Fibroblast of the aortic adventitia (primary cell): Measurements from ENCODE around the gene CFAP61. TPM values are rescaled to one million over a fixed set of nuclear protein-coding genes. Genes with fewer than 3 reads are reported as not detected.
"Not testable (repeated sequence)": the region's sequence is repeated elsewhere in the genome, so short reads cannot be mapped to it uniquely, and the experiment has no call there.

ENCODE experiments used
- DNase-seq: peaks from one replicate; pipeline ENCODE4 v3.0.0-alpha.2; 2010; ENCODE audit warnings: low read depth
- H3K4me3 ChIP-seq: 2 replicates; pipeline ENCODE4 v1.5.1; 2011; ENCODE audit warnings: low read depth, mild to moderate bottlenecking, control low read depth, low read length, moderate library complexity
- total RNA-seq: library from RNA; depleted of rRNA; stranded (reverse); fragments of >200 nt; gene quantifications from 2 replicates; pipeline ENCODE4 v1.2.3, GENCODE V29; 2012; ENCODE audit warnings: low replicate concordance
- TF ChIP-seq, protein P1 (sequence below): IDR thresholded peaks from 2 replicates; pipeline ENCODE4 v1.5.1; 2011; ENCODE audit warnings: mild to moderate bottlenecking, low read length, control low read depth, inconsistent platforms; ENCODE audit not compliant: insufficient read depth

Gene CFAP61
- total RNA-seq, 1 donor = 0.18 TPM

DNA sequence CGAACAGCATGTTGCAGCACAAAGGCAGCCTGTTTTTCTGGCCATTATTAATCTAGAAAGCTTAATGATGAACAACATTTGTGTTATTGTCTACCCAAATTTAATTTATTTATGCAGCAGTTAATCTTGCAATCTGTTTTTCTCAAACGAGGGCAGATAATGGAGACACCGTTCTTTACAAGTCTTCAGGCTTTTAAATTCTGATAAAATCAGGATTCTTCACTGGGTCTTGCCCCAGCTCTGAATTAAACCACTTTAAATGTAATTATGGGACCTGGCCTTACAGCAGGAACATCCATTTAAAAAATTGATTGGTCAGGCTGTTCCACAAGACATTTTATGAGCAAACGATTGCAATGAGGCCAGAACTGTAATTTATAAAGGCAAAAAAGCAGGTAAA lies 289.0 kb downstream of the CFAP61 start:
- H3K4me3 ChIP-seq = no peak overlapping the region
- TF ChIP-seq, protein P1, sequence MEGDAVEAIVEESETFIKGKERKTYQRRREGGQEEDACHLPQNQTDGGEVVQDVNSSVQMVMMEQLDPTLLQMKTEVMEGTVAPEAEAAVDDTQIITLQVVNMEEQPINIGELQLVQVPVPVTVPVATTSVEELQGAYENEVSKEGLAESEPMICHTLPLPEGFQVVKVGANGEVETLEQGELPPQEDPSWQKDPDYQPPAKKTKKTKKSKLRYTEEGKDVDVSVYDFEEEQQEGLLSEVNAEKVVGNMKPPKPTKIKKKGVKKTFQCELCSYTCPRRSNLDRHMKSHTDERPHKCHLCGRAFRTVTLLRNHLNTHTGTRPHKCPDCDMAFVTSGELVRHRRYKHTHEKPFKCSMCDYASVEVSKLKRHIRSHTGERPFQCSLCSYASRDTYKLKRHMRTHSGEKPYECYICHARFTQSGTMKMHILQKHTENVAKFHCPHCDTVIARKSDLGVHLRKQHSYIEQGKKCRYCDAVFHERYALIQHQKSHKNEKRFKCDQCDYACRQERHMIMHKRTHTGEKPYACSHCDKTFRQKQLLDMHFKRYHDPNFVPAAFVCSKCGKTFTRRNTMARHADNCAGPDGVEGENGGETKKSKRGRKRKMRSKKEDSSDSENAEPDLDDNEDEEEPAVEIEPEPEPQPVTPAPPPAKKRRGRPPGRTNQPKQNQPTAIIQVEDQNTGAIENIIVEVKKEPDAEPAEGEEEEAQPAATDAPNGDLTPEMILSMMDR = no peak
- no peak for DNase-seq

DNA sequence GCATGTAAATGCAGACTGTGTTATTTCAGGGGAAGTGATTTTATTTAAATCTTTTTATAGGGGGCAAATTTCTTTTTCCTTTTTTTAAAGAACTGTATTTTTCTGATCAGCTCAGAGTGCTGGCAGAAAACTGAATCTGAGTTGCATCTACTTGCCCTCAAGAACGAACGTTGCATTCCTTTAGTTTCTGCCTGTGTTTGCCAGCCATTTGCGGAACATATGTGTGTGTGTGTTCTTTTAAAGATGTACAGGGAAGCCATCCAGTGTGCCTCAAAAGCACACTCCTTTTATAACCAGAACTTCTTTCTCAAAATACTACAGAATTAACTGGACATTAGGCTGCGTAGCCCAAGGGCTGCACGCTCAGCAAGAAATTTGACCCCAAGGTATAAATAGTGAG lies 289.7 kb downstream of the CFAP61 start:
- no peak overlapping the region for H3K4me3 ChIP-seq
- TF ChIP-seq, protein P1 = no peak
- no peak for DNase-seq

DNA sequence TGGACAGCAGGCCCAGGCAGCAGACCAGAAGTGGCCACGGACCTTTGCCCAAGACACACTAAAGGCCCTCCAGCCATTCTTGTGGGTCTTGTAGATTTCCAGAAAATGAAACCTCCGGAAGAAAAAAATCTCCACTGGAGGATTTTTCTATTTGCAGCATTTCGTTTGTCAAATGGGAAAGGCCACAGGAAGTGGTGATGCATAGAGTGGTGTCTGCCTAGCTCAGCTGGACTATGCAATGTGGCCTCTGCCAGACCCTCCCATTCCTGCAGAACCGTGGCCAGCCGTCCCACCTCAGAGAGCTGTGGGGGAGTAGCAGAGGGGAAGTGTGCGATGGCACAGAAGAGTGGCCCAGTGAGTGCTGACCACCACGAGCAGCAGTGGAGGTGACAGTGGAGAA lies 291.6 kb downstream of the CFAP61 start:
- TF ChIP-seq, protein P1 = no peak

DNA sequence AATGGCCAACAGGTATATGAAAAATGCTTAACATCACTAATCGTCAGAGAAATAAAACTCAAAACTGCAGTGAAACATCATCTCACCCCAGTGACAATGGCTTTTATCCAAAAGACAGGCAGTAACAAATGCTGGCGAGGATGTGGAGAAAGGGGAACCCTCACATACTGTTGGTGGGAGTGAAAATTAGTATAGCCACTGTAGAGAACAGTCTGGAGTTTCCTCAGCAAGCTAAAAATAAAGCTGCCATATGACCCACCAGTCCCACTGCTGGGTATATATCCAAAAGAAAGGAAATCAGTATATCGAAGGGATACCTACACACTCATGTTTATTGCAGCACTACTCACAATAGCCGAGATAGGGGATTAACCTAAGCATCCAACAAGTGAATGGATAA lies 292.1 kb downstream of the CFAP61 start:
- no peak overlapping the region for H3K4me3 ChIP-seq
- TF ChIP-seq, protein P1 = no peak
- no peak for DNase-seq

More for the DNA sequence above, 291.6 kb downstream of the CFAP61 start:
- no peak for DNase-seq
- no peak overlapping the region for H3K4me3 ChIP-seq

DNA sequence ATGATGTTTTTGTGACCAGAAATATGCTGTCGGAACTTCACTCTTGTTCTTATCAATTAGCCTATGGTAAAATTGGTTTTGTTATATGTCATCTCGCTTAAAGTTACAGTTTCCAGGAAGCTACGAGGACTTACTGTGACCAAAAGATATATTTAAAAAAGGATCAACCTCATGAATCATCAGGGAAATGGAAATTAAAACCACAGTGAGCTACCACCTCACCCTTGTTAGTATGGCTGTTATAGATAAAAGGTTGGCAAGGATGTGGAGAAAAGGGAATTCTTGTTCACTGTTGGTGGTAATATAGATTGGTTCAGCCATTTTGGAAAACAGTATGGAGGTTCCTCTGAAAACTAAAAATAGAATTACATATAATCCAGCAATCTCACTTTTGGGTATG lies 301.2 kb downstream of the CFAP61 start:
- TF ChIP-seq, protein P1 = no peak
- no peak for DNase-seq
- H3K4me3 ChIP-seq = no peak overlapping the region

DNA sequence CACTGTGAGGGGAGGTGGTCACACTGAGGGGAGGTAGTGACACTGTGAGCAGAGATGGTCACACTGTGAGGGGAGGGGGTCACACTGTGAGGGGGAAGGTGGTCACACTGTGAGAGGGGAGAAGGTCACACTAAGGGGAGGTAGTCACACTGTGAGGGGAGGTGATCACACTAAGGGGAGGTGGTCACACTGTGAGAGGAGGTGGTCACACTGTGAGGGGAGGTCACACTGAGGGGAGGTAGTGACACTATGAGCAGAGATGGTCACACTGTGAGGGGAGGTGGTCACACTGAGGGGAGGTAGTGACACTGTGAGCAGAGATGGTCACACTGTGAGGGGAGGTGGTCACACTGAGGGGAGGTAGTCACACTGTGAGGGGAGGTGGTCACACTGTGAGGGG lies 303.2 kb downstream of the CFAP61 start:
- not testable (repeated sequence) for DNase-seq, H3K4me3 ChIP-seq

DNA sequence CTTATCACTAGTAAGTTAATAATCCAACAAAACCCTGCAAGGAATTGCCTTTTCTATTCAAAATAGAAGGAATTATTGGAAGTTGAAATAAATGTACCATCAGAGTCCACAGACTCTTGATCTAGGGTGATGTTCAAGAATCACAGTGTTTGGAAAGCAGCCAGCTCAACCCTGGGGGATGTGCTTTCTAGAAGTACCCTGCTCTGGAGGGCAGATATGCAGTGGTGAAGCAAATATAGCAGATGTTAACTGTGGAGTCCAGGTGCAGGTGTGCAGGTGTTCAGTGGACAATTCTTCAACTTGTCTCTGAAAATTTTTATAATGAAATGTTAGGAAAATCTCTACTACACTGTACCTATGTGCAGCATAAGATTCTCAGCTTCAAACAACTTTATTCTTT lies 306.5 kb downstream of the CFAP61 start:
- no peak for DNase-seq
- H3K4me3 ChIP-seq = no peak overlapping the region
- TF ChIP-seq, protein P1 = no peak
